Omental fat pad (tissue), 4 donors: ENCODE results near the gene FBXO42. TPM values are rescaled to one million over a fixed set of nuclear protein-coding genes. Genes with fewer than 3 reads are reported as not detected.
A peak's percentile ranks its signal among the peaks of the same experiment; 100 is the strongest.

ENCODE experiments used
- ATAC-seq: fragments of 150-250 bp; one replicate; pipeline ENCODE4 v1.9.1; 2016; ENCODE audit warnings: mild to moderate bottlenecking, moderate library complexity; ENCODE audit not compliant: low FRiP score
- DNase-seq: peaks from one replicate; pipeline ENCODE4 v3.0.0-alpha.2; 2019; ENCODE audit warnings: low spot score
- CTCF ChIP-seq, 3 donors: fragments of 450-650 bp; IDR thresholded peaks; one replicate each; pipeline ENCODE4 v1.5.1; 2016 to 2017; ENCODE audit warnings: antibody characterized with exemption in 3 of 3, mild to moderate bottlenecking in 3 of 3, moderate library complexity in 2 of 3
- total RNA-seq, 4 donors: library from RNA; depleted of rRNA; stranded (reverse); fragments of >200 nt; gene quantifications; one replicate each; pipeline ENCODE4 v1.1.0, GENCODE V29; 2016

FBXO42 gene
- total RNA-seq, 4 donors from 2014 or later, result 16.1 to 29.8 (median 19.2) TPM

DNA sequence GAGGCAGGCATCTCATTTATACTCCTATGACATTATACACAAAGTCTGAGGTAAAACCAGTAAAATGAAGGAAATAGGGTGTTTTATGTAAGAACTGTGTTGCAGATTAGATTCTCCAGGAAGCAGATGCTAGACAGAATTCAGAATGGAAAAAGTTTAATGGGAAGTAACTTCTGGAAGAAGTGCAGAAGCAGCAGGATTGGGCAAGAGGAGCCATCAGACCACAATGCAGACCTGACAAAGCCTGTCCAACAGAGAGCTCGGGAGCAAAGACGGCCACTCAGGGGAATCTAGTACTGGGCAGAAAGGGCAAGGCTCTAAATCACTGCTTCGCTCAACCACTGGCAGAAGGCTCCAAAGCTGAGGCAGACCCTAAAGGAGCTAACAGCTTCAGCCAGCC is 33.7 kb downstream of the FBXO42 start:
- ATAC-seq (no peak), DNase-seq (no peak)
- TF ChIP-seq CTCF (IDR thresholded peaks at IDR 0.05), result no peak

GRCh38 chr1:16315437-16315836 is 36.8 kb downstream of the FBXO42 start:
- TF ChIP-seq CTCF (IDR thresholded peaks at IDR 0.05), result no peak
- ATAC-seq (no peak), DNase-seq (no peak)

- ATAC-seq (no peak), DNase-seq (no peak)
- no peak for TF ChIP-seq CTCF (IDR thresholded peaks at IDR 0.05)
Observed at GRCh38 chr1:16307222-16307621, 45.1 kb downstream of the FBXO42 start.

GRCh38 chr1:16302709-16303627 is 49.3 kb downstream of the FBXO42 start:
- DNase-seq (no peak), ATAC-seq (no peak)
- no peak for TF ChIP-seq CTCF (IDR thresholded peaks at IDR 0.05)

DNA sequence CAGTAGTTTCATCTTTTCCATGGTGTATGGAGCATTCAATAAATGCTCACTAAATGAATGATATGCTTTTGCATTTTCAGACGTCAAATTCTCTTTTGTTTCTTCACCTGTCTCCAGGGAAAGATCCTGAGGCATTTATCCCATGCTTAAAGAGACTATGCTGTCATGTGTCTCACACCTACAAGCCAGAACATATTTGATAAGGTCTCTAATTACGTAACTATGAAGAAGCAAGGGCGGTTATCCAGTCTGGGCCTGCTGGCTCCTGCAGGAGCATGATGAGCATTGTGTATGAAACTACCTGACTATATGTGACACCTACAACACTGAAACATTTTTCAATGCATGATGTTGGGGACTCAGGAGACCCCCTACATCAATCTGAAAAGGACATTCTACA is 51.8 kb downstream of the FBXO42 start:
- no peak for DNase-seq
- ATAC-seq, result no peak
- no peak for TF ChIP-seq CTCF (IDR thresholded peaks at IDR 0.05)

GRCh38 chr1:16298653-16299052 is 53.6 kb downstream of the FBXO42 start:
- DNase-seq (no peak), ATAC-seq (peak; percentile 55)
- TF ChIP-seq CTCF (IDR thresholded peaks at IDR 0.05), result no peak

DNA sequence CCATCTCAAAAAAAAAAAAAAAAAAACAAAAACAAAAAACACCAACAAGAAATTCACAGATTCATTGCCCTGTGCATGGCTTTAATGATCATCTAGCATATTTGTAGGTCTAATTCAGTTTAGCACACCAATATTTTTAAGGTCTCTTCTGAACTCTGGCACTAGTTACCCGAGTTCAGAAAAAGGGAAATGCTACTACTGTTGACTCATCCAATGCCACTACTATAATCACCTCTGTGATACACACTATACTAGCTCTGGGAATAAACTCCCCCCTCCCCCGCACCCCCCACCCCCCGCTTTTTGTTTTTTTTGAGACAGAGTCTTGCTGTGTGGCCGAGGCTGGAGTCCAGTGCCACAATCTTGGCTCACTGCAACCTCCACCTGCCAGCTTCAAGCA is 55.6 kb downstream of the FBXO42 start:
- no peak for TF ChIP-seq CTCF (IDR thresholded peaks at IDR 0.05)
- no peak for DNase-seq
- no peak for ATAC-seq
